GM12878 (cell line): ENCODE data around the gene CYP46A1.

Source experiments
- POLR2A ChIP-seq: IDR thresholded peaks from 2 replicates; pipeline ENCODE4 v1.6.1; 2011; ENCODE audit warnings: low read depth, mild to moderate bottlenecking, low read length
- USF2 ChIP-seq: IDR thresholded peaks from 2 replicates; pipeline ENCODE4 v1.6.1; 2011; ENCODE audit warnings: low read depth, low read length, improper control_type of control experiment, borderline replicate concordance
- TF ChIP-seq, protein P1 (sequence below): IDR thresholded peaks from 2 replicates; pipeline ENCODE4 v1.6.1; 2012; ENCODE audit warnings: low read depth, low read length, improper control_type of control experiment

DNA sequence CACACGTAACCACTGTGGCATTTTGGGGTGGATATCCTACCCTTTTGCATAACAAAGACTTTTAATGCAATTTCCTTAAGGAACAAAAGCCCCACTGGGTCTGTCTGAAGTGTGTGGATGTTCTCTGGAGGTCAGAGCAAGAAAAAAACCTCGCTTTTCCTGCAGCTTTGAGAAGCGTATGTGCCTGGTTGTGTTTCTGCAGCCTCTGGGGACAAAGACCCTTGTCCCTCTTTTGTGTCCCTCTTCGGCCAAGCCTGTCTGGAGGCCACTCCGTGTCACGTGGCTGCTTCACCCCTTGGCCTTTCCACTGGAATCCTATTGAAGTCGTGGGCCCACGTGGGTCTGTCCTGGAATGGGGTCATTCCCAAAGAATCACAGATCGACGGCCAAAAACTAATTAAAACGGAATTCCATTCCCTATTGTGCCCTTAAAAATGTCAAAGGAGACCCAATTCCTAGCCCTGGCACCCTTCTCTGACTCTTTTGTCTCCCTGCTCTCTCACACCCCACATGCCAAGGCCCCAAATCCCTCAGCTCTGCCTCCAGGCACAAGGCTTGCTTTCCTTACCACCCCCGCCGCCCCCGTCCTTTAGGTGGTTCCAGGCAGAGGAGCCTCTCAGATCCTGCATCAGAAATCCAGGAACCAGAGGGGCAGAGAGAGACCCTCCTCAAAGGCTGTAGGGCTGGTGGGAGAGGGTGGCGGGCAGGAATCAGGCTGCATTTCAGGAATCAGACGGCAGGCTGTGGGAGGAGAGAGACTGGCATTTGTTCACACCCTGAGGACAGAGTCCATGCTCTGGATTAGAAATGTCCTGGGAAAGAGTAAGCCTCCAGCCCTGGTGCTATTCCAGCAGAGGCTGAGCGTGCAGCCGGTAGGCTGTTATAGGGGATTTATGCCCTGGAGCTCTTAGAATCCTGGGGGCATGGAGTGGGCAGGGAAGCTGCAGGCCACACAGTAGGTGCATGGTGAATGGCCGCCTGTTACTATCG is 12.6 kb upstream of the CYP46A1 start:
- TF ChIP-seq, protein P1, sequence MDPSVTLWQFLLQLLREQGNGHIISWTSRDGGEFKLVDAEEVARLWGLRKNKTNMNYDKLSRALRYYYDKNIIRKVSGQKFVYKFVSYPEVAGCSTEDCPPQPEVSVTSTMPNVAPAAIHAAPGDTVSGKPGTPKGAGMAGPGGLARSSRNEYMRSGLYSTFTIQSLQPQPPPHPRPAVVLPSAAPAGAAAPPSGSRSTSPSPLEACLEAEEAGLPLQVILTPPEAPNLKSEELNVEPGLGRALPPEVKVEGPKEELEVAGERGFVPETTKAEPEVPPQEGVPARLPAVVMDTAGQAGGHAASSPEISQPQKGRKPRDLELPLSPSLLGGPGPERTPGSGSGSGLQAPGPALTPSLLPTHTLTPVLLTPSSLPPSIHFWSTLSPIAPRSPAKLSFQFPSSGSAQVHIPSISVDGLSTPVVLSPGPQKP = no peak
- no peak for TF ChIP-seq POLR2A
- no peak for TF ChIP-seq USF2
